B cell (primary cell): Measurements from ENCODE around the gene TACR2. TPM values are rescaled to one million over a fixed set of nuclear protein-coding genes. Genes with fewer than 3 reads are reported as not detected.
A peak's percentile ranks its signal among the peaks of the same experiment; 100 is the strongest.

Experiments used
- ATAC-seq: fragments of 200-7000 bp; cut with Tn5 transposase; one replicate; pipeline ENCODE4 v1.10.0; 2021; ENCODE audit warnings: low read depth, mild to moderate bottlenecking, moderate number of reproducible peaks, moderate library complexity
- CTCF ChIA-PET: fragments of 350-600 bp; sonication (Branson Sonifier 250); formaldehyde crosslinking; loops from one replicate; lab custom pipeline; 2021; ENCODE audit warnings: antibody characterized with exemption, inconsistent platforms; lab: Charles Lee
- POLR2A ChIA-PET: fragments of 350-600 bp; sonication (Branson Sonifier 250); formaldehyde crosslinking; loops from one replicate; lab custom pipeline; 2021; ENCODE audit warnings: antibody characterized with exemption; lab: Charles Lee
- DNase-seq: peaks from one replicate; pipeline ENCODE4 v3.0.0; 2013
- H2AFZ ChIP-seq: 2 replicates; pipeline ENCODE4 v1.6.1; 2012; ENCODE audit warnings: mild to moderate bottlenecking, low read depth, low read length; ENCODE audit not compliant: insufficient read depth, poor library complexity, severe bottlenecking
- H3K27ac ChIP-seq, 2 donors: 1 replicate in 1 of 2; 2 replicates in 1 of 2; pipeline ENCODE4 v1.5.1; 2012 to 2013; ENCODE audit warnings: low read length in 2 of 2, mild to moderate bottlenecking in 2 of 2, moderate library complexity in 1 of 2
- H3K27me3 ChIP-seq, 4 experiments: fragments of 200-600 bp in 1 of 4; sonication (generic) in 1 of 4; replicated peaks in 1 of 4; 1 replicate in 2 of 4; 2 replicates in 2 of 4; pipeline versions ENCODE4 v1.6.1 to v1.7.0; 2013 to 2016; ENCODE audit warnings: low read length in 3 of 4, mild to moderate bottlenecking in 2 of 4, mixed read lengths in 1 of 4, moderate library complexity in 1 of 4; ENCODE audit not compliant: insufficient read depth in 4 of 4, control insufficient read depth in 3 of 4; ENCODE audit errors: control extremely low read depth in 1 of 4
- H3K36me3 ChIP-seq, 2 experiments: replicated peaks in 1 of 2; 1 replicate in 1 of 2; 2 replicates in 1 of 2; pipeline versions ENCODE4 v1.6.1 to v1.7.1; 2013; ENCODE audit warnings: low read length in 1 of 2; ENCODE audit not compliant: insufficient read depth in 2 of 2, control insufficient read depth in 1 of 2; ENCODE audit errors: control extremely low read depth in 1 of 2, extremely low read depth in 1 of 2
- H3K4me1 ChIP-seq, 2 donors: fragments of 200-600 bp in 1 of 2; sonication (generic) in 1 of 2; 1 replicate in 1 of 2; 2 replicates in 1 of 2; pipeline versions ENCODE4 v1.5.1 to v1.6.1; 2013 to 2017; ENCODE audit warnings: low read length in 2 of 2; ENCODE audit not compliant: control insufficient read depth in 2 of 2, insufficient read depth in 2 of 2
- H3K4me2 ChIP-seq: replicated peaks from 2 replicates; pipeline ENCODE3; 2012; ENCODE audit warnings: mild to moderate bottlenecking, low read depth, low read length; ENCODE audit not compliant: poor library complexity, severe bottlenecking
- H3K4me3 ChIP-seq, 5 experiments: fragments of 200-600 bp in 1 of 5; sonication (generic) in 1 of 5; 1 replicate in 3 of 5; 2 replicates in 2 of 5; pipeline versions ENCODE4 v1.5.1 to v1.7.0; 2011 to 2016; ENCODE audit warnings: low read length in 4 of 5, mild to moderate bottlenecking in 4 of 5, low read depth in 2 of 5, control low read depth in 1 of 5, moderate library complexity in 1 of 5; ENCODE audit not compliant: insufficient read depth in 1 of 5; ENCODE audit errors: control extremely low read depth in 1 of 5, extremely low read depth in 1 of 5
- H3K79me2 ChIP-seq: fragments of 200-600 bp; sonication (generic); one replicate; pipeline ENCODE4 v1.6.0; 2016; ENCODE audit warnings: low read length; ENCODE audit not compliant: control insufficient read depth, insufficient read depth
- H3K9ac ChIP-seq: fragments of 200-600 bp; sonication (generic); 2 replicates; pipeline ENCODE4 v1.6.1; 2017; ENCODE audit warnings: mild to moderate bottlenecking, low read length, moderate library complexity
- H3K9me3 ChIP-seq, 3 donors: one replicate each; pipeline versions ENCODE4 v1.6.1 to v1.7.1; 2013; ENCODE audit warnings: low read length in 2 of 3; ENCODE audit not compliant: control insufficient read depth in 2 of 3, insufficient read depth in 1 of 3; ENCODE audit errors: control extremely low read depth in 1 of 3
- H4K20me1 ChIP-seq: 2 replicates; pipeline ENCODE4 v1.6.0; 2012; ENCODE audit warnings: mild to moderate bottlenecking, low read length; ENCODE audit not compliant: insufficient read depth, control insufficient read depth, poor library complexity, severe bottlenecking
- H3K27ac Mint-ChIP-seq: one replicate; pipeline ENCODE4 v1.8.0; 2021; ENCODE audit warnings: mixed read lengths
- H3K27me3 Mint-ChIP-seq: one replicate; pipeline ENCODE4 v1.8.0; 2021; ENCODE audit warnings: mixed read lengths
- H3K4me1 Mint-ChIP-seq: one replicate; pipeline ENCODE4 v1.8.0; 2021; ENCODE audit warnings: mixed read lengths
- H3K4me3 Mint-ChIP-seq: one replicate; pipeline ENCODE4 v1.8.0; 2021; ENCODE audit warnings: mixed read lengths
- H3K9me3 Mint-ChIP-seq: one replicate; pipeline ENCODE4 v1.8.0; 2022; ENCODE audit warnings: mixed read lengths; ENCODE audit not compliant: insufficient read depth
- EZH2 ChIP-seq: IDR thresholded peaks from 2 replicates; pipeline ENCODE4 v1.6.1; 2012; ENCODE audit warnings: borderline replicate concordance, low read depth, mild to moderate bottlenecking, moderate library complexity, low read length; ENCODE audit not compliant: insufficient read depth, poor library complexity, severe bottlenecking
- WGBS: methylation state at CpG from one replicate; pipeline ENCODE4 v1.1.5; 2013; ENCODE audit warnings: missing lambda C conversion rate; ENCODE audit not compliant: insufficient coverage; 5-methylcytosine and 5-hydroxymethylcytosine counted together
- intact Hi-C: fragments of 100-400 bp; cut with micrococcal nuclease; formaldehyde crosslinking; loops from one replicate; pipeline ENCODE4 v1.10.0; 2022
- polyA plus RNA-seq: library from polyadenylated mRNA; depleted of rRNA; stranded (reverse); fragments of >200 nt; gene quantifications from 2 replicates; pipeline ENCODE4 v1.2.3, GENCODE V29; 2012
- total RNA-seq, 2 donors: library from RNA; stranded (reverse); fragments of 120-200 nt in 1 of 2; gene quantifications; 1 replicate in 1 of 2; 2 replicates in 1 of 2; pipeline versions ENCODE4 v1.2.3 to v1.2.4, GENCODE V29; 2013 to 2022
- TF ChIP-seq, protein P1 (sequence below): fragments of 200-600 bp; IDR thresholded peaks from one replicate; pipeline ENCODE4 v1.8.0; 2022; ENCODE audit warnings: antibody characterized with exemption, mild to moderate bottlenecking

Gene TACR2
- total and polyA plus RNA-seq, 2 donors (not counting 1 experiment from before 2014, with no cell fraction given): 0.18 TPM; not detected in 1

DNA sequence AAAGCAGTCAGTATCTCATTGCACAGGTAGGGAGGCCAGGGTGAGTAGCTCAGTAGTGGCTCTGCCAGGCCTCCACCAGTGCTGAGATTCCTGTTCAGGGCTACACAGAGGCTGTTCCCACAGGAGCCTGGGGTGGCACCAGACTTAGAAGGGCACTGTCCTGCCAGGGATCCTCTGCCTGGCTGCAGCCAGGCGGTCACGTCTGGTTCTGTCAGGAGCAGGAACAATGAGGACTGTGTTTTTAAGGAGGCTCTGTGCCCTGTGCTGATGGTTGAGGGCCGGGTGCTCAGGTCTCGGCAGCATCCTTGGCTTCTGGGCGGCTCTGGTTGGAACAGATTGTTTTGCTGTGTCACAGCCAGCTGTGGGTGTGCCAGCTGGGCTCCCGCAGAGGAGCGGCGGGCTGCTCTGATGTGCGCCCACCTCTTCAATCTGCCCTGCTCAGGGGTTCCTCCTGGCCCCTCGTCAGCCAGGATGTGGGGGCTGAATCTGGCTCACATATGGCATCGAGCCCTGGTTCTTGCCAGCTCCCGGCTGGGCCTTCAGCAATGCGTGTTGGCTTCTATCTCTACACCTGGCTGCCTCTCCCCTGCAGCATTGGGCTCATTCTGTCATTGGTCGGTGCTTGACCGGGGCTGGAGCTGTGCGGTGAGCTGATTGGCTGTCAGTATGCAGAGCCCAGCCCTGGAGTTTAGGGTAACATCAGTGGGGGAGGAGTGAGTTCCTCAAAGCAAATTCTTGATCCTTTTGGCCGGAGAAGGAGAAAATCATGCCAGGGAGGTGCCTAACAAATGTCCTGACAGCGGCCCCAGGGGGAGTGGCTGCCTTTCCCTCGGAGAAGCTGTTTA lies 41.2 kb downstream of the TACR2 start:
- peaks cover 11 to 52% of the 10 kb centered on the region in 2 experiments for H3K36me3 ChIP-seq
- peaks cover 14% of the 10 kb centered on the region for H3K4me1 Mint-ChIP-seq
- H3K9me3 ChIP-seq: no peaks in the 10 kb centered on the region
- DNase-seq (no peak), ATAC-seq (no peak)
- ChIA-PET CTCF (interaction anchor here (0.8 kb wide), 1 partner anchor 15 kb away, joined by 3 read pairs; no protein-coding TSS in a partner anchor), POLR2A (no interaction called here)
- H3K27me3 ChIP-seq: no peaks in the 10 kb centered on the region
- H3K27ac ChIP-seq: no peak overlapping the region
- no peaks in the 10 kb centered on the region for H3K79me2 ChIP-seq
- TF ChIP-seq, protein P1, sequence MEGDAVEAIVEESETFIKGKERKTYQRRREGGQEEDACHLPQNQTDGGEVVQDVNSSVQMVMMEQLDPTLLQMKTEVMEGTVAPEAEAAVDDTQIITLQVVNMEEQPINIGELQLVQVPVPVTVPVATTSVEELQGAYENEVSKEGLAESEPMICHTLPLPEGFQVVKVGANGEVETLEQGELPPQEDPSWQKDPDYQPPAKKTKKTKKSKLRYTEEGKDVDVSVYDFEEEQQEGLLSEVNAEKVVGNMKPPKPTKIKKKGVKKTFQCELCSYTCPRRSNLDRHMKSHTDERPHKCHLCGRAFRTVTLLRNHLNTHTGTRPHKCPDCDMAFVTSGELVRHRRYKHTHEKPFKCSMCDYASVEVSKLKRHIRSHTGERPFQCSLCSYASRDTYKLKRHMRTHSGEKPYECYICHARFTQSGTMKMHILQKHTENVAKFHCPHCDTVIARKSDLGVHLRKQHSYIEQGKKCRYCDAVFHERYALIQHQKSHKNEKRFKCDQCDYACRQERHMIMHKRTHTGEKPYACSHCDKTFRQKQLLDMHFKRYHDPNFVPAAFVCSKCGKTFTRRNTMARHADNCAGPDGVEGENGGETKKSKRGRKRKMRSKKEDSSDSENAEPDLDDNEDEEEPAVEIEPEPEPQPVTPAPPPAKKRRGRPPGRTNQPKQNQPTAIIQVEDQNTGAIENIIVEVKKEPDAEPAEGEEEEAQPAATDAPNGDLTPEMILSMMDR: no peak
- no peak for TF ChIP-seq EZH2
- no peak overlapping the region for H3K4me3 ChIP-seq
- no peak overlapping the region for H3K27ac Mint-ChIP-seq
- H3K9me3 Mint-ChIP-seq: no peaks in the 10 kb centered on the region
- H3K4me1 ChIP-seq: no peaks in the 10 kb centered on the region
- intact Hi-C loops: no loop called here
- no peak overlapping the region for H2AFZ ChIP-seq
- no peak overlapping the region for H3K9ac ChIP-seq
- H3K4me3 Mint-ChIP-seq: no peak overlapping the region
- H3K4me2 ChIP-seq: no peak overlapping the region
- no peaks in the 10 kb centered on the region for H3K27me3 Mint-ChIP-seq
- no peaks in the 10 kb centered on the region for H4K20me1 ChIP-seq
- WGBS: 57% methylated on average over 17 of the region's 19 CpGs

GRCh38 chr10:69374931-69375306 lies 41.8 kb downstream of the TACR2 start:
- no peak for DNase-seq
- peaks cover 4% of the 10 kb centered on the region for H3K79me2 ChIP-seq
- H3K4me3 ChIP-seq: no peak overlapping the region
- 100% methylated on average over 1 of the region's 2 CpGs for WGBS
- POLR2A ChIA-PET: no interaction called here
- TF ChIP-seq, protein P1: no peak
- CTCF ChIA-PET: no interaction called here
- no peak overlapping the region for H3K27ac ChIP-seq
- no peak overlapping the region for H2AFZ ChIP-seq
- no peaks in the 10 kb centered on the region for H3K9me3 ChIP-seq
- peak overlapping the region; percentile 2 for H3K27ac Mint-ChIP-seq
- no peaks in the 10 kb centered on the region for H3K27me3 ChIP-seq
- no peak for ATAC-seq
- H3K4me1 ChIP-seq: no peaks in the 10 kb centered on the region
- H3K27me3 Mint-ChIP-seq: no peaks in the 10 kb centered on the region
- H3K9me3 Mint-ChIP-seq: no peaks in the 10 kb centered on the region
- H3K36me3 ChIP-seq: peaks cover 13 to 52% of the 10 kb centered on the region in 2 experiments
- peaks cover 14% of the 10 kb centered on the region for H3K4me1 Mint-ChIP-seq
- H4K20me1 ChIP-seq: no peaks in the 10 kb centered on the region
- H3K9ac ChIP-seq: no peak overlapping the region
- H3K4me3 Mint-ChIP-seq: no peak overlapping the region
- intact Hi-C loops: no loop called here
- H3K4me2 ChIP-seq: no peak overlapping the region
